Measurements from ENCODE around the gene CYGB. TPM values are rescaled to one million over a fixed set of nuclear protein-coding genes. Genes with fewer than 3 reads are reported as not detected.

Gene CYGB
- total and polyA plus RNA-seq, 2 of the 13 experiments (the other 11 are each of a cell fraction or from before 2014, with no cell fraction given), result 18.9 to 27.1 TPM

GRCh38 chr17:76558198-76559095 lies 20.9 kb upstream of the CYGB start:
- Histone ChIP-seq H4K20me1 (ENCODE audit: insufficient read depth, low read length) (peaks cover 47% of the 10 kb centered on the region), H3K27me3 (ENCODE audit: control insufficient read depth in 1 of 2, insufficient read depth in 2 of 2, low read length in 2 of 2) (no peaks in the 10 kb centered on the region; a peak in 1 of 5 replicates), H3K9ac (ENCODE audit: insufficient read depth, low read depth, low read length) (peak overlapping the region; percentile 98), H3K4me3 (replicated peaks in 1 of 3; ENCODE audit: insufficient read depth in 1 of 3, low read depth in 2 of 3, low read length in 3 of 3) (peak overlapping the region; percentile 79 to 89 (median 86)), H3K36me3 (replicated peaks in 1 of 2; ENCODE audit: control insufficient read depth in 1 of 2, insufficient read depth in 2 of 2, low read length in 2 of 2) (peaks cover 10 to 31% of the 10 kb centered on the region in 2 experiments), H3K4me1 (ENCODE audit: insufficient read depth, low read length) (peaks cover 62% of the 10 kb centered on the region), H2AFZ (ENCODE audit: low read length) (no peak overlapping the region), H3K4me2 (ENCODE audit: low read depth, low read length) (peak overlapping the region; percentile 82), H3K9me3 (ENCODE audit: low read length) (no peaks in the 10 kb centered on the region), H3K27ac (ENCODE audit: extremely low read length, insufficient read depth, low read length) (peak overlapping the region; percentile 90), H3K79me2 (ENCODE audit: insufficient read depth, low read length) (peaks cover 55% of the 10 kb centered on the region)
- BruUV-seq (replicated peaks), result no TSS peak
- WGBS (ENCODE audit: low lambda C conversion rate), result under 1% methylated on average over 14 of the region's 14 CpGs
- intact Hi-C loops (cut with micrococcal nuclease; ENCODE audit: unreplicated experiment) (loop anchor here (5.0 to 10.0 kb wide), 2 partner anchors 54 to 146 kb away; no protein-coding TSS in a partner anchor), in situ Hi-C loops (cut with HindIII; ENCODE audit: extremely low pct_ligation_motif_present, low pct_unique_long_range_greater_than_20kb) (loop anchor here (5.0 kb wide), 1 partner anchor 36 kb away; no protein-coding TSS in a partner anchor)
- peak; percentile 41 for ATAC-seq
- POLR2A ChIA-PET, result interaction anchor here (1.3 to 6.5 kb wide), 17 partner anchors 10 to 144 kb away, joined by 3 to 129 read pairs (median 19); partner anchors contain the start of gene ST6GALNAC2
- CTCF ChIA-PET (ENCODE audit: low intra/inter-chr PET ratio, low total read pairs), result interaction anchor here (1.1 to 2.9 kb wide), 6 partner anchors 23 to 123 kb away, joined by 3 to 19 read pairs (median 6); no protein-coding TSS in a partner anchor
- DNase-seq (ENCODE audit: low spot score), result no peak
- FAIRE-seq, result peak; percentile 37
- TF ChIP-seq ZNF430 (CRISPR knock-in tag; IDR thresholded peaks at IDR 0.05) (no peak), DMTF1 (CRISPR knock-in tag; IDR thresholded peaks at IDR 0.05) (no peak), ELF3 (CRISPR knock-in tag; IDR thresholded peaks at IDR 0.05) (peak; percentile 36; the same call in 1 of the 2 replicates), HNF1A (IDR thresholded peaks at IDR 0.05; ENCODE audit: low read depth) (no peak), HNF1A (CRISPR knock-in tag; IDR thresholded peaks at IDR 0.05; ENCODE audit: borderline replicate concordance) (no peak), ZNF264 (CRISPR knock-in tag; IDR thresholded peaks at IDR 0.05) (0 out of 2 replicates have a peak, but pooled peaks have one; percentile 37), ZNF44 (CRISPR knock-in tag; IDR thresholded peaks at IDR 0.05) (peak; percentile 3; the same call in 1 of the 2 replicates), ZMAT5 (CRISPR knock-in tag; IDR thresholded peaks at IDR 0.05; ENCODE audit: borderline replicate concordance, low read depth) (no peak), ZSCAN12 (CRISPR knock-in tag; IDR thresholded peaks at IDR 0.05) (0 out of 2 replicates have a peak, but pooled peaks have one; percentile 53), TIGD3 (CRISPR knock-in tag; IDR thresholded peaks at IDR 0.05; ENCODE audit: borderline replicate concordance) (no peak), ZFP1 (CRISPR knock-in tag; IDR thresholded peaks at IDR 0.05) (no peak)
